ENCODE measurements around the gene CCL26. TPM values are rescaled to one million over a fixed set of nuclear protein-coding genes. Genes with fewer than 3 reads are reported as not detected.
"Not testable (repeated sequence)": the region's sequence is repeated elsewhere in the genome, so short reads cannot be mapped to it uniquely, and the experiment has no call there.

Gene CCL26
- total RNA-seq, 2 experiments from 2014 or later = not detected

GRCh38 chr7:75789361-75789924 is 17.4 kb upstream of the CCL26 start:
- CTCF ChIA-PET = no interaction called here
- no peak for TF ChIP-seq CTCF (IDR thresholded peaks at IDR 0.05)

GRCh38 chr7:75788154-75788847 is 16.3 kb upstream of the CCL26 start:
- H3K27me3 ChIP-seq (ENCODE audit: control insufficient read depth in 1 of 2, insufficient read depth in 2 of 2, low read length in 2 of 2); H3K27ac ChIP-seq (ENCODE audit: low read depth in 1 of 2, low read length in 2 of 2); H3K4me3 ChIP-seq (ENCODE audit: low read length); H3K27me3 Mint-ChIP-seq; H3K4me3 Mint-ChIP-seq; H3K36me3 ChIP-seq (ENCODE audit: insufficient read depth, low read length); H3K4me1 Mint-ChIP-seq (ENCODE audit: low read depth); POLR2A ChIA-PET; ATAC-seq (ENCODE audit: poor library complexity); H3K9me3 Mint-ChIP-seq; H3K4me1 ChIP-seq (ENCODE audit: insufficient read depth, low read length); DNase-seq; H3K9me3 ChIP-seq (ENCODE audit: control insufficient read depth in 1 of 2, insufficient read depth in 1 of 2, low read length in 2 of 2); H3K36me3 Mint-ChIP-seq (ENCODE audit: low read depth); H3K27ac Mint-ChIP-seq; intact Hi-C loops (cut with DNase I, micrococcal nuclease); CTCF ChIA-PET: not testable (repeated sequence)

More at GRCh38 chr7:75789361-75789924, 17.4 kb upstream of the CCL26 start:
- Histone ChIP-seq H3K4me1 (ENCODE audit: insufficient read depth, low read length) (no peaks in the 10 kb centered on the region), H3K9me3 (ENCODE audit: control insufficient read depth in 1 of 2, insufficient read depth in 1 of 2, low read length in 2 of 2) (no peaks in the 10 kb centered on the region), H3K27me3 (ENCODE audit: control insufficient read depth in 1 of 2, insufficient read depth in 2 of 2, low read length in 2 of 2) (no peaks in the 10 kb centered on the region), H3K4me3 (ENCODE audit: low read length) (no peak overlapping the region), H3K27ac (ENCODE audit: low read depth in 1 of 2, low read length in 2 of 2) (no peak overlapping the region), H3K36me3 (ENCODE audit: insufficient read depth, low read length) (no peaks in the 10 kb centered on the region)
- no peaks in the 10 kb centered on the region for H3K27me3 Mint-ChIP-seq
- no peak overlapping the region for H3K27ac Mint-ChIP-seq
- intact Hi-C loops (cut with DNase I, micrococcal nuclease) = no loop called here
- no peak for ATAC-seq (ENCODE audit: poor library complexity)
- H3K4me3 Mint-ChIP-seq = no peak overlapping the region
- POLR2A ChIA-PET = no interaction called here
- H3K9me3 Mint-ChIP-seq = no peaks in the 10 kb centered on the region
- no peak for DNase-seq
- H3K4me1 Mint-ChIP-seq (ENCODE audit: low read depth) = no peaks in the 10 kb centered on the region
- no peaks in the 10 kb centered on the region for H3K36me3 Mint-ChIP-seq (ENCODE audit: low read depth)

GRCh38 chr7:75783058-75783457 is 11.0 kb upstream of the CCL26 start:
- H3K4me3 Mint-ChIP-seq; ATAC-seq (ENCODE audit: poor library complexity); H3K36me3 Mint-ChIP-seq (ENCODE audit: low read depth); H3K9me3 Mint-ChIP-seq; DNase-seq; H3K9me3 ChIP-seq (ENCODE audit: control insufficient read depth in 1 of 2, insufficient read depth in 1 of 2, low read length in 2 of 2); H3K36me3 ChIP-seq (ENCODE audit: insufficient read depth, low read length); H3K4me1 Mint-ChIP-seq (ENCODE audit: low read depth); H3K4me1 ChIP-seq (ENCODE audit: insufficient read depth, low read length); H3K27ac Mint-ChIP-seq; H3K27ac ChIP-seq (ENCODE audit: low read depth in 1 of 2, low read length in 2 of 2); H3K4me3 ChIP-seq (ENCODE audit: low read length); H3K27me3 Mint-ChIP-seq; POLR2A ChIA-PET; intact Hi-C loops (cut with DNase I, micrococcal nuclease); H3K27me3 ChIP-seq (ENCODE audit: control insufficient read depth in 1 of 2, insufficient read depth in 2 of 2, low read length in 2 of 2): not testable (repeated sequence)
- CTCF ChIA-PET = interaction anchor here (0.6 kb wide), 1 partner anchor 16 kb away, joined by 4 read pairs; no protein-coding TSS in a partner anchor

- H3K27me3 ChIP-seq (ENCODE audit: control insufficient read depth in 1 of 2, insufficient read depth in 2 of 2, low read length in 2 of 2); H3K36me3 Mint-ChIP-seq (ENCODE audit: low read depth); H3K9me3 Mint-ChIP-seq; H3K27ac Mint-ChIP-seq; DNase-seq; POLR2A ChIA-PET; H3K4me1 Mint-ChIP-seq (ENCODE audit: low read depth); H3K9me3 ChIP-seq (ENCODE audit: control insufficient read depth in 1 of 2, insufficient read depth in 1 of 2, low read length in 2 of 2); CTCF ChIA-PET; H3K4me3 Mint-ChIP-seq; H3K27ac ChIP-seq (ENCODE audit: low read depth in 1 of 2, low read length in 2 of 2); H3K4me1 ChIP-seq (ENCODE audit: insufficient read depth, low read length); H3K36me3 ChIP-seq (ENCODE audit: insufficient read depth, low read length); H3K27me3 Mint-ChIP-seq; H3K4me3 ChIP-seq (ENCODE audit: low read length); ATAC-seq (ENCODE audit: poor library complexity); intact Hi-C loops (cut with DNase I, micrococcal nuclease): not testable (repeated sequence)
Observed at GRCh38 chr7:75780647-75781273, 8.7 kb upstream of the CCL26 start.

- CTCF ChIA-PET; H3K4me3 ChIP-seq (ENCODE audit: low read length); POLR2A ChIA-PET; H3K27ac Mint-ChIP-seq; H3K4me3 Mint-ChIP-seq; ATAC-seq (ENCODE audit: poor library complexity); intact Hi-C loops (cut with DNase I, micrococcal nuclease); H3K27me3 ChIP-seq (ENCODE audit: control insufficient read depth in 1 of 2, insufficient read depth in 2 of 2, low read length in 2 of 2); H3K4me1 Mint-ChIP-seq (ENCODE audit: low read depth); H3K36me3 Mint-ChIP-seq (ENCODE audit: low read depth); H3K27me3 Mint-ChIP-seq; H3K9me3 ChIP-seq (ENCODE audit: control insufficient read depth in 1 of 2, insufficient read depth in 1 of 2, low read length in 2 of 2); H3K9me3 Mint-ChIP-seq; H3K36me3 ChIP-seq (ENCODE audit: insufficient read depth, low read length); H3K27ac ChIP-seq (ENCODE audit: low read depth in 1 of 2, low read length in 2 of 2); DNase-seq: not testable (repeated sequence)
- H3K4me1 ChIP-seq (ENCODE audit: insufficient read depth, low read length) = peaks cover 13% of the 10 kb centered on the region
Observed at GRCh38 chr7:75779516-75779915, 7.5 kb upstream of the CCL26 start.

GRCh38 chr7:75779035-75779434 is 7.0 kb upstream of the CCL26 start:
- intact Hi-C loops (cut with DNase I, micrococcal nuclease); H3K9me3 ChIP-seq (ENCODE audit: control insufficient read depth in 1 of 2, insufficient read depth in 1 of 2, low read length in 2 of 2); H3K4me1 Mint-ChIP-seq (ENCODE audit: low read depth); DNase-seq; H3K27ac Mint-ChIP-seq; ATAC-seq (ENCODE audit: poor library complexity); H3K9me3 Mint-ChIP-seq; H3K27me3 Mint-ChIP-seq; H3K36me3 Mint-ChIP-seq (ENCODE audit: low read depth); POLR2A ChIA-PET; H3K27ac ChIP-seq (ENCODE audit: low read depth in 1 of 2, low read length in 2 of 2); H3K4me3 Mint-ChIP-seq; H3K27me3 ChIP-seq (ENCODE audit: control insufficient read depth in 1 of 2, insufficient read depth in 2 of 2, low read length in 2 of 2); H3K4me3 ChIP-seq (ENCODE audit: low read length); H3K36me3 ChIP-seq (ENCODE audit: insufficient read depth, low read length): not testable (repeated sequence)
- H3K4me1 ChIP-seq (ENCODE audit: insufficient read depth, low read length) = peaks cover 13% of the 10 kb centered on the region
- CTCF ChIA-PET = interaction anchor here (0.7 kb wide), 1 partner anchor 198 kb away, joined by 3 read pairs; no protein-coding TSS in a partner anchor
